ENCODE data around the gene AJUBA.

The AJUBA gene

DNA sequence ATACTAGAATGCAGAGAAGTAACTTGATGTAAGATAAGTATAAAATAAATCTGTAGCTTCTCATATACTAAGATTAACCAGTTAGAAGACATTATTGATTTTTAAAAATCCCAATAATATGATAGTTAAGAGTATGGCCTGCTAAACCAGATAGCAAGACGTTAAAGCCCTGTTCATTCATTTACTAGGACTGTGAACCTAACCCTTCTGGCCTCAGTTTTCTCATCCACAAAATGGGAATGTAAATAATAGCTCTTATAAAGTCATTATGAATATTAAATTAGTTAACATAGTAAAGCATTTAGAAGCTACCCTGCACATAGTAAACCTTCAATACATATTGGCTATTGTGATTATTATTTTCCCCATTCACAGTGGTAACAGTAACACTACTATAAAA lies 47.2 kb downstream of the AJUBA start:
- DNase-seq, result no peak

DNA sequence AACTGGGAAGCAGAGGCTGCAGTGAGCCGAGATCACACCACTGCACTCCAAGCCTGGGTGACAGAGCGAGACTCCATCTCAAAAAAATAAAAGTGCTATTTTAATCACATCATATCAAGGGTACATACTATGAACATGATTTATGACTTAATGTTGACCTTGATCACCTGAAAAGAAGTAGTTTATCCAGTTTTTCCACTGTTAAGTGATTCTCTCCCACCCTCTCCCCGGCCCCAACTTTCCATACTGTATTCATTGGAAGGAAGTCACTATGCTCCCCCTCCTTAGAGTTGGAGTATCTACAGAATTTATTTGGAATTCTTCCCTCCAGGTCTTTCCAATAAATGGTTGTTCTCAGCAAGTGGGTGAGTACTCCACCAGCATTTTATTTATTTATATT lies 50.2 kb downstream of the AJUBA start:
- DNase-seq, result no peak

DNA sequence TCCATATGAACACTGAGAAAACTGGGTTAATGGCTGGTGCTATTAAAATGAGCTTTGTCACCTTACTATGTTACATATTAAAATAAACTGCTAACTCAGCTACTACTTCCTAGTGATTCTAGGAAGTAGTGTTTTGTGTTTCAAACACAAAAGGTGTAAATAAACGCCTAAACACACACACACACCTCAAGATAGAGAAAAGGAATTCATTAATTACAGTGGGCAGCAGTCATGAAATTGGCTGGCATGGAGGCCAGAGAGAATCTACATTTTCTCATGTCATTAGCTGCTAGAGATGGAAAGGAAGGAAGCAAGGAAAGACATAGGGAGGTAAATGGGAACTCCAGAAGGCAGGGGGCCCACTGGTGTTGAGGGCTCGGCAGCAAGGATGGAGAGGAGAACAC lies 52.4 kb downstream of the AJUBA start:
- DNase-seq, result no peak

DNA sequence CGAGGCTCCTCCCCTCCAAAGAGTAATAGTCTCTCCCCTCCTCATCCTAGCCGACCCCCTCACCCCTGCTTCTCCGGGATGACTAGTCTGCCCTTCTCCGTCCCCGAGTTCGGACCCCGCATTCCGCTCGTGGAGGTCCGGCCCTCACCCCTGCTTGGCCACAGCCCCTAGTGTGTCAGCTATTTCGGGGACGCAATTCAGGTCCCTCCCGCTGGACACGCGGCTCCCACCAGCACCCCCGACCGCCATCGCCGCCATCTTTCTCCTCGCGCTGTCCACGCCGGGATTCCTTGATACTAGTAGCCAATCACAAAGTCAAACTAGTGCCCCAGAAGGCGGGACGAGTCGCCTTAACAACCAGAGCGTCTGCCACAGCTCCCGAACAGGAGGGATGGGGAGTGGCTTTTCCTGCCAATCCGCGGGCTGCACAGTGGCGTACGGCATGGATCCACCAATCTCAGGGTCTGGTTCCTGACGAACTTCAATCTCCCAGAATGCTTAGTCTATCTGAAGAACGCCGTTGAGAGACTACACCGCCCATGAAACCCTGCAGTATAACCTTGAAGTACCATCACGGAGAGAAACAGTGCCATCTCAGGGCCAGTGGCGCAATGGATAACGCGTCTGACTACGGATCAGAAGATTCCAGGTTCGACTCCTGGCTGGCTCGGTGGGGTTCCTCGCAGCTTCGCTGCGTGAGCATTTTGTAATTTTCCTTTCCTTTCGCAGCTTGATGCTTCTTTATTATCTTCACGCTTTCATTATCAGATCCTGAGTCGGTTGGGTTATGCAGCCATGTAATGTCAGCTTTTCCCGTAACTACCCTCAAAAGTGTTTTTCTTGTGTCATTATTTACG lies 53.0 kb downstream of the AJUBA start, which contains the start of gene PRMT5:
Gene PRMT5, minus strand, starts transcription at position 273 of the 857 bp plus-strand sequence. Its CDS starts 15 bp downstream, at position 258.
- peak; percentile 73 to 100 (median 96) for DNase-seq

DNA sequence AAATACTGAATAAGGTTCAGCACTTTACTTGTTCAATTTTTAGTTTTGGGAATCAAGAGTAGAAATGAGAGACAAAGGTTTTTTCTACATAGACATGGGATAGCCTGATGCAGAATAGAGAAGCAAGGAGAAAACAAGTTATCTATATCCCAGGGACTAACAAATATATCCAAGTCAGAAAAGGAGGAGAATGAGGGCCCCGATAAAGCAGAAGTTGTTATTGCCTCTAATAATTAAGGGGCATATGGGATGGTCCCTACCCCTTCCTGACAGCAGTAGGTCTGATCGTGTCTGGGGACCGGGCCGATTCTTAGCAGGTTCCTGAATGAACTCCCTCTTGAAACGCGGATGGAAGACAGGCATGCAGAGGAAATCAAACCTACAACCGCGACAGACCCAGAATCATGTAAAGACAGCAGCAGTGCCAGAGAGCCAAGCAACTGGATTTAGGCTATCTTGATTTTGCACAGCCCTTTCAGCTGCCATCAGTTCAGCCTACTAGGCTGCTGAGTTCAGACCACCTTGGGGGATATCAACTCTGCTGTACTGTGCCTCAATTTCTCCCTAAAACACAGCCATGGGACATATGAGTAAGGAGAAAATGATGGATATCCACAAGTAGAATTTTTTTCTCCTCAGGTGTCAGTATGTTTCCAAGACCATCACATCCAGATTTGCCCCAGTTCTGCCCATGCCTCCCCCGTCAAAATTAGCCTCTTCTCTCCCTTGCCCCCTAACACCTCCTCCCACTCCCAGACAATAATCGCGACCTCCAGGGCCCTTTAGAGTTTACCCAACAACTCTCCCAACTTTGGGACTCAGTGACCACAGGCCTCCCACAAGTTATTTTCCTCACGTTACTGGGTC lies 53.9 kb downstream of the AJUBA start:
- DNase-seq, result no peak

DNA sequence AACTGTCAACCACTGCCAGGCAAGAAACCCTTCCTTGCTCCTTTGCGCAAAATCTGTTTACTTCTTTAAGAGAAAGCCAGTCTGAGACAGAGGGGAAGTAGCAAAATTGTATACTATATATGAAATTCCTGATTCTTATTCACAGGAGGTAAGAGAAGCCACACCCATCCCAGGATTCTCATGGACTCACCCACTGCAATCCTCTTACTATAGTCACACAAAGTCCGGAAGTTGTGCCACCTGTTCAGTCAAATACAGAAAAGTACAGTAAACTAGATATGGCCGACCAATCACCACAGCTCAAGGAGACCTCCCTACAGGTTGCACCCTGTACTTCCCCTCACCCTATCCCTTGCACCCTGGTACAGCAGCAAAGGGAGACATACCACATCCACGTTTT lies 56.0 kb downstream of the AJUBA start:
- no peak for DNase-seq

DNA sequence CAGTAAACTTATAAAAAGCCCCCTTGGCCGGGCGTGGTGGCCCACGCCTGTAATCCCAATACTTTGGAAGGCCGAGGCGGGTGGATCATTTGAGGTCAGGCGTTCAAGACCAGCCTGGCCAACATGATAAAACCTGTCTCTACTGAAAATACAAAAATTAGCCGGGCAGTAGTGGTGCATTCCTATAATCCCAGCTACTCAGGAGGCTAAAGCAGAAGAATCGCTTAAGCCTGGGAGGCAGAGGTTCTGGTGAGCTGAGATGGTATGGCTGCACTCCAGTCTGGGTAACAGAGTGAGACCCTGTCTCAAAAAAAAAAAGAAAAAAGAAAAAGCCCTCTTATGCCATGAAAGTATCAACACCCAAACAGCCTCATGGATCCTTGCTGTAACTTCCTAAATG lies 56.8 kb downstream of the AJUBA start:
- no peak for DNase-seq

DNA sequence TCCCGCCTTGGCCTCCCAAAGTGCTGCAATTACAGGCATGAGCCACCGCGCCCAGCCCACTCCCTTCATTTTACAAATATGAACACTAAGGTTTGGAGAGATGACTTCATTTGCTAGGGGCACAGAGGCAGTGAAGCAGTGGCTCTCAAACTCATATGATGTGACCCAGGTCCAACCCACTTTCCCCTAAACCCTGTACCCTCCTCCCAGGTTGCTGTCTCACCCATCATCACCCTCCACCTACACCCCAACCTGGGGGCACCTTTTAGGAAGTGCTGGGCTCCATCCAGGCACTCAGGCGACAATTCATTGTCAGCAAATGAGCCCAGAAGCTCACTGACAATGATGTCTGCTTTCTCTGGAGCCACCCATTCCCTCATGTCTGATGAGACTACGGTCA lies 58.6 kb downstream of the AJUBA start:
- DNase-seq, result no peak

DNA sequence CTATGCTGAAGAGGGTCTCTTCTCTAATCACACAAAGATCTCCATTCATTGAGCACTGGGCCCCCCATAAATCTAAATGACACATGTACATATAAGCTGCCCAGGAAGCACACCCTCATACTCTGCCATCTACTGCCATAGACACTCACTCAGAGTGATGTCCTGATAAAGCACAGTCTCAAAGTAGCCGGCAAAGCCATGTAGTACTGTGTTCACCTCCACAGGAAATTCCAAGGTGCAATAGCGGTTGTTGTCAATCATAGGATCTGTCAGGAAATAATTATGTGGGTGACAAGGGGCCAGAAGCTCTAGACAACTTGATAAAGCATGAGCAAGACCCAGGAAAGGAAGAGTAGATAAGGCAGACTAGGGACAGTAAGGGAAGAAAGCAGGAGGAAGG lies 60.1 kb downstream of the AJUBA start:
- DNase-seq, result no peak

Data from C1 segment of cervical spinal cord (tissue), 14 donors.